SIG-M5 treated with dmso at 0.1 percent for 504 hours (cell line): ENCODE results near the gene PABPC1L2B.
"Not testable (repeated sequence)": the region's sequence is repeated elsewhere in the genome, so short reads cannot be mapped to it uniquely, and the experiment has no call there.

ENCODE experiments used
- DNase-seq: peaks from one replicate; lab custom pipeline; 2025; ENCODE audit not compliant: unreplicated experiment; lab: John Stamatoyannopoulos, UW

Gene PABPC1L2B

GRCh38 chrX:73002733-73003132 is at the start of gene PABPC1L2B:
Gene PABPC1L2B (plus strand): TSS chrX:73002939. CDS start chrX:73003643, 704 bp downstream.
- not testable (repeated sequence) for DNase-seq

- not testable (repeated sequence) for DNase-seq
These were observed 42.8 kb upstream of the PABPC1L2B start for GRCh38 chrX:72959971-72960370.

GRCh38 chrX:72971859-72972258 is 30.9 kb upstream of the PABPC1L2B start:
- DNase-seq, result not testable (repeated sequence)

GRCh38 chrX:72974885-72975284 is 27.9 kb upstream of the PABPC1L2B start:
- DNase-seq, result not testable (repeated sequence)

- not testable (repeated sequence) for DNase-seq
These were observed 21.8 kb upstream of the PABPC1L2B start for GRCh38 chrX:72980894-72981469.

GRCh38 chrX:73004032-73004431 is 1.3 kb downstream of the PABPC1L2B start:
- DNase-seq, result not testable (repeated sequence)

- no peak for DNase-seq
These were observed 18.8 kb downstream of the PABPC1L2B start for GRCh38 chrX:73021361-73022092.

GRCh38 chrX:73022093-73022445 is 19.3 kb downstream of the PABPC1L2B start:
- DNase-seq, result not testable (repeated sequence)

- no peak for DNase-seq
These were observed 26.1 kb downstream of the PABPC1L2B start for GRCh38 chrX:73028876-73029275.
